Measurements from ENCODE around the gene ADGRG2. TPM values are rescaled to one million over a fixed set of nuclear protein-coding genes. Genes with fewer than 3 reads are reported as not detected.
"Not testable (repeated sequence)": the region's sequence is repeated elsewhere in the genome, so short reads cannot be mapped to it uniquely, and the experiment has no call there.

Gene ADGRG2
- total RNA-seq, 2 experiments from 2014 or later = not detected

GRCh38 chrX:19066987-19067386 is 55.3 kb downstream of the ADGRG2 start:
- H3K27me3 Mint-ChIP-seq (ENCODE audit: low read depth); CTCF ChIA-PET; POLR2A ChIA-PET; H3K9me3 Mint-ChIP-seq (ENCODE audit: insufficient read depth); H3K27ac Mint-ChIP-seq; H3K36me3 Mint-ChIP-seq (ENCODE audit: low read depth); ATAC-seq; DNase-seq; H3K4me1 Mint-ChIP-seq (ENCODE audit: low read depth); H3K4me3 Mint-ChIP-seq: not testable (repeated sequence)

GRCh38 chrX:19065535-19065934 is 56.7 kb downstream of the ADGRG2 start:
- ATAC-seq = no peak
- ChIA-PET CTCF (no interaction called here), POLR2A (no interaction called here)
- no peak overlapping the region for H3K27ac Mint-ChIP-seq
- DNase-seq = no peak
- no peak overlapping the region for H3K4me3 Mint-ChIP-seq
- H3K9me3 Mint-ChIP-seq (ENCODE audit: insufficient read depth) = no peaks in the 10 kb centered on the region
- H3K36me3 Mint-ChIP-seq (ENCODE audit: low read depth) = no peaks in the 10 kb centered on the region
- no peaks in the 10 kb centered on the region for H3K4me1 Mint-ChIP-seq (ENCODE audit: low read depth)
- H3K27me3 Mint-ChIP-seq (ENCODE audit: low read depth) = no peaks in the 10 kb centered on the region

GRCh38 chrX:19064175-19064574 is 58.1 kb downstream of the ADGRG2 start:
- no peaks in the 10 kb centered on the region for H3K9me3 Mint-ChIP-seq (ENCODE audit: insufficient read depth)
- H3K27me3 Mint-ChIP-seq (ENCODE audit: low read depth) = no peaks in the 10 kb centered on the region
- no peak overlapping the region for H3K27ac Mint-ChIP-seq
- ChIA-PET POLR2A (no interaction called here), CTCF (no interaction called here)
- no peaks in the 10 kb centered on the region for H3K36me3 Mint-ChIP-seq (ENCODE audit: low read depth)
- no peak overlapping the region for H3K4me3 Mint-ChIP-seq
- no peaks in the 10 kb centered on the region for H3K4me1 Mint-ChIP-seq (ENCODE audit: low read depth)
- no peak for ATAC-seq
- DNase-seq = no peak

GRCh38 chrX:19063030-19063429 is 59.2 kb downstream of the ADGRG2 start:
- no peak for DNase-seq
- CTCF ChIA-PET = no interaction called here
- Mint-ChIP-seq H3K27ac (no peak overlapping the region), H3K4me1 (ENCODE audit: low read depth) (no peaks in the 10 kb centered on the region), H3K9me3 (ENCODE audit: insufficient read depth) (no peaks in the 10 kb centered on the region), H3K27me3 (ENCODE audit: low read depth) (no peaks in the 10 kb centered on the region), H3K36me3 (ENCODE audit: low read depth) (no peaks in the 10 kb centered on the region), H3K4me3 (no peak overlapping the region)
- POLR2A ChIA-PET = no interaction called here
- no peak for ATAC-seq

GRCh38 chrX:19059067-19059466 is 63.2 kb downstream of the ADGRG2 start:
- ChIA-PET POLR2A (no interaction called here), CTCF (no interaction called here)
- Mint-ChIP-seq H3K4me3 (no peak overlapping the region), H3K4me1 (ENCODE audit: low read depth) (no peaks in the 10 kb centered on the region), H3K9me3 (ENCODE audit: insufficient read depth) (no peaks in the 10 kb centered on the region), H3K27me3 (ENCODE audit: low read depth) (no peaks in the 10 kb centered on the region), H3K36me3 (ENCODE audit: low read depth) (no peaks in the 10 kb centered on the region), H3K27ac (no peak overlapping the region)
- ATAC-seq (no peak), DNase-seq (no peak)

- H3K27ac Mint-ChIP-seq = no peak overlapping the region
- no peak overlapping the region for H3K4me3 Mint-ChIP-seq
- no peaks in the 10 kb centered on the region for H3K36me3 Mint-ChIP-seq (ENCODE audit: low read depth)
- ChIA-PET POLR2A (no interaction called here), CTCF (no interaction called here)
- H3K9me3 Mint-ChIP-seq (ENCODE audit: insufficient read depth) = no peaks in the 10 kb centered on the region
- H3K27me3 Mint-ChIP-seq (ENCODE audit: low read depth) = no peaks in the 10 kb centered on the region
- DNase-seq = no peak
- no peak for ATAC-seq
- H3K4me1 Mint-ChIP-seq (ENCODE audit: low read depth) = no peaks in the 10 kb centered on the region
Measured at GRCh38 chrX:19057856-19058255, 64.4 kb downstream of the ADGRG2 start.

GRCh38 chrX:19049110-19049509 is 73.2 kb downstream of the ADGRG2 start:
- ChIA-PET CTCF (no interaction called here), POLR2A (no interaction called here)
- no peaks in the 10 kb centered on the region for H3K36me3 Mint-ChIP-seq (ENCODE audit: low read depth)
- no peak overlapping the region for H3K4me3 Mint-ChIP-seq
- DNase-seq (no peak), ATAC-seq (no peak)
- H3K9me3 Mint-ChIP-seq (ENCODE audit: insufficient read depth) = no peaks in the 10 kb centered on the region
- no peak overlapping the region for H3K27ac Mint-ChIP-seq
- no peaks in the 10 kb centered on the region for H3K4me1 Mint-ChIP-seq (ENCODE audit: low read depth)
- no peaks in the 10 kb centered on the region for H3K27me3 Mint-ChIP-seq (ENCODE audit: low read depth)

GRCh38 chrX:19046343-19047215 is 75.7 kb downstream of the ADGRG2 start:
- Mint-ChIP-seq H3K36me3 (ENCODE audit: low read depth) (no peaks in the 10 kb centered on the region), H3K27me3 (ENCODE audit: low read depth) (no peaks in the 10 kb centered on the region), H3K4me3 (no peak overlapping the region), H3K9me3 (ENCODE audit: insufficient read depth) (no peaks in the 10 kb centered on the region), H3K27ac (no peak overlapping the region), H3K4me1 (ENCODE audit: low read depth) (no peaks in the 10 kb centered on the region)
- ATAC-seq (no peak), DNase-seq (no peak)
- POLR2A ChIA-PET = no interaction called here
- CTCF ChIA-PET = no interaction called here

- no peak overlapping the region for H3K27ac Mint-ChIP-seq
- peaks cover 3% of the 10 kb centered on the region for H3K27me3 Mint-ChIP-seq (ENCODE audit: low read depth)
- POLR2A ChIA-PET = no interaction called here
- CTCF ChIA-PET = interaction anchor here (1.1 to 1.2 kb wide), 3 partner anchors 11 to 332 kb away, joined by 3 read pairs; no protein-coding TSS in a partner anchor
- no peaks in the 10 kb centered on the region for H3K4me1 Mint-ChIP-seq (ENCODE audit: low read depth)
- DNase-seq (no peak), ATAC-seq (no peak)
- no peak overlapping the region for H3K4me3 Mint-ChIP-seq
- H3K36me3 Mint-ChIP-seq (ENCODE audit: low read depth) = no peaks in the 10 kb centered on the region
- no peaks in the 10 kb centered on the region for H3K9me3 Mint-ChIP-seq (ENCODE audit: insufficient read depth)
Measured at GRCh38 chrX:19040373-19040772, 81.9 kb downstream of the ADGRG2 start.

GRCh38 chrX:19034025-19034424 is 88.2 kb downstream of the ADGRG2 start:
- CTCF ChIA-PET = no interaction called here
- no peak overlapping the region for H3K27ac Mint-ChIP-seq
- H3K9me3 Mint-ChIP-seq (ENCODE audit: insufficient read depth) = no peaks in the 10 kb centered on the region
- H3K36me3 Mint-ChIP-seq (ENCODE audit: low read depth) = no peaks in the 10 kb centered on the region
- no peaks in the 10 kb centered on the region for H3K4me1 Mint-ChIP-seq (ENCODE audit: low read depth)
- ATAC-seq = no peak
- POLR2A ChIA-PET = no interaction called here
- no peak for DNase-seq
- peaks cover 2% of the 10 kb centered on the region for H3K27me3 Mint-ChIP-seq (ENCODE audit: low read depth)
- no peak overlapping the region for H3K4me3 Mint-ChIP-seq

GRCh38 chrX:19030805-19031204 is 91.5 kb downstream of the ADGRG2 start:
- ATAC-seq = no peak
- Mint-ChIP-seq H3K36me3 (ENCODE audit: low read depth) (no peaks in the 10 kb centered on the region), H3K4me1 (ENCODE audit: low read depth) (no peaks in the 10 kb centered on the region), H3K9me3 (ENCODE audit: insufficient read depth) (no peaks in the 10 kb centered on the region), H3K27ac (no peak overlapping the region), H3K4me3 (no peak overlapping the region), H3K27me3 (ENCODE audit: low read depth) (no peaks in the 10 kb centered on the region)
- POLR2A ChIA-PET = no interaction called here
- CTCF ChIA-PET = no interaction called here
- no peak for DNase-seq

GRCh38 chrX:19028560-19028959 is 93.7 kb downstream of the ADGRG2 start:
- no peak for DNase-seq
- H3K9me3 Mint-ChIP-seq (ENCODE audit: insufficient read depth) = no peaks in the 10 kb centered on the region
- POLR2A ChIA-PET = no interaction called here
- H3K27ac Mint-ChIP-seq = no peak overlapping the region
- ATAC-seq = no peak
- no peak overlapping the region for H3K4me3 Mint-ChIP-seq
- no peaks in the 10 kb centered on the region for H3K36me3 Mint-ChIP-seq (ENCODE audit: low read depth)
- no peaks in the 10 kb centered on the region for H3K4me1 Mint-ChIP-seq (ENCODE audit: low read depth)
- CTCF ChIA-PET = no interaction called here
- H3K27me3 Mint-ChIP-seq (ENCODE audit: low read depth) = no peaks in the 10 kb centered on the region

GRCh38 chrX:19024366-19024765 is 97.9 kb downstream of the ADGRG2 start:
- no peaks in the 10 kb centered on the region for H3K36me3 Mint-ChIP-seq (ENCODE audit: low read depth)
- no peaks in the 10 kb centered on the region for H3K4me1 Mint-ChIP-seq (ENCODE audit: low read depth)
- no peak overlapping the region for H3K27ac Mint-ChIP-seq

More at GRCh38 chrX:19024366-19024765, 97.9 kb downstream of the ADGRG2 start:
- CTCF ChIA-PET = no interaction called here
- DNase-seq = no peak
- Mint-ChIP-seq H3K27me3 (ENCODE audit: low read depth) (no peaks in the 10 kb centered on the region), H3K4me3 (no peak overlapping the region), H3K9me3 (ENCODE audit: insufficient read depth) (no peaks in the 10 kb centered on the region)
- ATAC-seq = no peak
- POLR2A ChIA-PET = no interaction called here
